GM12872 (cell line): Measurements from ENCODE around the gene SPRR2G.

Experiments
- TF ChIP-seq, protein P1 (sequence below): IDR thresholded peaks from 3 replicates; pipeline ENCODE4 v1.5.1; 2011; ENCODE audit warnings: low read depth, mild to moderate bottlenecking, low read length, moderate library complexity; ENCODE audit not compliant: insufficient read depth

The SPRR2G gene

DNA sequence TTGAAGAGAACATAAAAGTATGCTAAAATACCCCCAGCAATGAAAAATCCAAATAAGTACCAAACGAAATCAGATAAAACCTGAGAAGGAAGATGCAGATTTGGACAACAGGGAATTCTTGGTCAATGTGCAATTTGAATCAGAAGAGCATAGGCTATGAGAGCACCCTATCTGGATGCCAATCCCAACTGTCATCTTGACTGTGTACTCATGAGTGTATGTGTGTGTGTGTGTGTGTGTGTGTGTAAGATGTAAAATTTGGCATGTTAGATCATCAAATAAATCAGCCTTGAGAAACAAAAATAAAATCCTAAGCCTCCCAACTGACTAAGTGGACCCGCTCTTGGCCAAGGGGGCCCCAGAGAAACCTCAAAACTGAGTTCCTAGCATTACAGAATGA is 18.0 kb upstream of the SPRR2G start:
- TF ChIP-seq, protein P1, sequence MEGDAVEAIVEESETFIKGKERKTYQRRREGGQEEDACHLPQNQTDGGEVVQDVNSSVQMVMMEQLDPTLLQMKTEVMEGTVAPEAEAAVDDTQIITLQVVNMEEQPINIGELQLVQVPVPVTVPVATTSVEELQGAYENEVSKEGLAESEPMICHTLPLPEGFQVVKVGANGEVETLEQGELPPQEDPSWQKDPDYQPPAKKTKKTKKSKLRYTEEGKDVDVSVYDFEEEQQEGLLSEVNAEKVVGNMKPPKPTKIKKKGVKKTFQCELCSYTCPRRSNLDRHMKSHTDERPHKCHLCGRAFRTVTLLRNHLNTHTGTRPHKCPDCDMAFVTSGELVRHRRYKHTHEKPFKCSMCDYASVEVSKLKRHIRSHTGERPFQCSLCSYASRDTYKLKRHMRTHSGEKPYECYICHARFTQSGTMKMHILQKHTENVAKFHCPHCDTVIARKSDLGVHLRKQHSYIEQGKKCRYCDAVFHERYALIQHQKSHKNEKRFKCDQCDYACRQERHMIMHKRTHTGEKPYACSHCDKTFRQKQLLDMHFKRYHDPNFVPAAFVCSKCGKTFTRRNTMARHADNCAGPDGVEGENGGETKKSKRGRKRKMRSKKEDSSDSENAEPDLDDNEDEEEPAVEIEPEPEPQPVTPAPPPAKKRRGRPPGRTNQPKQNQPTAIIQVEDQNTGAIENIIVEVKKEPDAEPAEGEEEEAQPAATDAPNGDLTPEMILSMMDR: no peak

DNA sequence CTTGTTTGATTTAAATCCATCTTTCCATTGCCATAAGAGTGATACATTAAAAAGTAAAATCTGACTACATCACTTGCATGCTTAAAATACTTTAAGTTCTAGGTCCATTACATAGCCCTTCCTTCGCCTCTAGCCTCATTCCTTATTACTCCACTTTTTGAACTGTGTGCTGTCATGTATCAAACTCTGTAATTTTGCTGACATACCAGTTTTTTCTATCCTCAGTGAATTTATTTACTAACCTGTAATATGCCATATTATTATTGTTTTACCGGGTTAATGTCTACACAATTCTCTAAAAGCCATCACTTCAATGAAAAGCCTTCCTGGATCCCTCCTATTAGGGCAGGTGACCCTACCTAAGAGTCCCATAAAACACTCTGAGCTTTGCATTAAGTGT is 4.9 kb upstream of the SPRR2G start:
- TF ChIP-seq, protein P1: no peak

DNA sequence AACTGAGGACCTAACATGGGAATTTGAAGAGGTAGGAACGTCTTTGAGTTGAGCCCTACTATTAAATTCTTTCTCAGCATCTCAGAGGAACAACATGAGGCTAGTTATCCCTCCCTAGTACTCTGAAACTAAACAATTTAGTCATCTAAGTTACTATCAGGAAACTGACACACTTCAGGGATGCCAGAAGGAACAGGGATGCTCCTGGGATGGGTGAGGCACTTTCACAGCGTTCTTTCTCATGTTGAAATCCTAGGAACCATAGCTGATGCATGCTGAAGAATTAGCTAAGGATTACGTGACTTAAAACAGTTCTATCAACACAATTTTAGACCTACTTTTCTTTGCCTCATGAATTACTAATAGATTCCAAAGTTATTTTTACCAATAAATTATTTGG is 1.8 kb upstream of the SPRR2G start:
- TF ChIP-seq, protein P1: no peak

DNA sequence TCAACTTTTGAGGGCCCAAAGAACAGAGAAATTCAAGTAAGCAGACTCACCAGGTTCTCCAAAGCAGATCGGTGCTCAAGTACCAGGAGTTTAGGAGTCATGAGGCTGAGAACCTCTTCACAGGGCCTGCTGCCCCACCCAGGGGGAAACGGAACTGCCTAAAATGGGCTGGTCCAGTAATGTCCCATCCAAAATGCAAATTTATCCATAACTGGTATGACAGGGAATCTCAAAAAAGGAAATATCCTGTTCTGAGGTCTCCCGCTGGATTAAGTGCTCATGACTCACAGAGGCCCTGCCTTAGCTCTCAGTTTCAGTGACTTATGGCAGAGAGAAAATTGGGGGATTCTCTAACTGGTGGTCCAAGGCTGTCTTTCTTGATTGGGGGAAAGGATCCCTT is 9.3 kb downstream of the SPRR2G start:
- TF ChIP-seq, protein P1: no peak

DNA sequence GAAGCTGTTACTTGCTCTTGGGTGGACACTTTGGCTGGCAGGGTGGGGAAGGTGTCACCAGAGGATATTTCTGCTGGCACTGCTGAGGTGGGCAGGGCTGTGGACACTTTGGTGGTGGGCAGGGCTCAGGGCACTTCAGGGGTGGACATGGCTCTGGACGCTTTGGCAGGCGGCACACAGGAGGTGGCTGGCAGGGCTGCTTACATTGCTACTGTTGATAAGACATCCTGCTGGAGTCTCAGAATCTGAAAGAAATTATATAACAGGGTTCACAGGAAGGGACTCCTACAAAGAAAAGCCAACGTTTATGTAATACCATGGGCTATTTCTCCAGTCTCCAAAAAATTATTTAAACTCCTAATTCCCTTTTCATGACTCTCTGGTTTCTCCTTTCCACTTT is 10.2 kb downstream of the SPRR2G start:
- TF ChIP-seq, protein P1: no peak

DNA sequence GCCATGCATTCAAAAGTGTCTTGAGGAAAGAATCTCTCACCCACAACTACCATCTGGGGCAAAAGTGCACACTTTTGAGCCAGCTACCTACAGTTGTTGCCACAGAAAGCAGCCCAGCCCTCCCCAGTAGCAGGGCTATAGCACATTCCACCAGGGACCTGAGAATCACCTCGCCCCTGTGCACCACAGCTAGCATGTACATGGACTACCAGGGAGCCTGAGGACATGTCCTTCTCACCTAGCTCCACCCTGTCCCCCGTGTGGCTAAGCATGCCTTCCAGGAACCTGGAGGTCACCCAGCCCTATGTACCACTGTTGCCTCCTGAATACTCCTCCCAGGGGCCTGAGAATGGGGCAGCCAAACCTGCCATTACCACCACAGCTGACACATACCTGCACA is 16.9 kb downstream of the SPRR2G start:
- TF ChIP-seq, protein P1: no peak

DNA sequence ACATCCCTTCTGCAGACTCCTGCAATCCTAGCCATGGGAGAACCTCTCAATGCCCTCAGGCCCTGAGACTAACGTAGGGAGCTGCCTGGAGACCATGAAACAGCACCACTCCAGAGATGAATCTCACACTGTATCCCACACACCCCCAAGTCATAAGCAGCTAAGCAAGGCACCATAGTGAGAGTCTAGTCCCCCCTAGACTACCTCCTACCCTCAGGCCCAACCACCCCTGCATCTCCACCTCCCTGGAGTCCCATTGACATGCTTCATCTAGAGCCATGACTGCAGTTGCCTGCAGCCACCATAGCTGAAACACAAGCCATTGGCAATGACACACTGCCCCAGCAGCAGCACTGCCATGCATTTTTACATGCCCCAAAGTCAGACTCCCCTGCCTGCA is 17.4 kb downstream of the SPRR2G start:
- TF ChIP-seq, protein P1: no peak

DNA sequence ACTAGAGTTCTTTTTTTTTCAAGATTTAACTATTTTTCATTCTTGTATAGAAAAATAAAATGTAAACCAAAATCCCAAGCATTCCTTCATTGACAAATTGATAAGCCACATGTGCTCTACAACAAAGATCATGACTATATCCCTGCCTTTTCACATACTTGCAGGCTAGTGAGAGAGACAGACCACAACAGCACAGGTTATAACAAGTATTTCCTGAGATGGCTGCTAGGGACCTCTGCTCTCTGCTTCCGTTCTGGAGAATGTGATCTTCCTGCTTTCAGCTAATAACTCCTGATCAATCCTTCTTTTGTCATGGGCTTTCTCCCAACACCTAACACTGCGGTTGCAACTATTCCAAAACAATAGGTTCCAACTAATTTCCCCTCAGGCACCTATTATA is 23.4 kb downstream of the SPRR2G start:
- TF ChIP-seq, protein P1: no peak
